HG03097 (cell line): ENCODE data around the gene PRDX3.

Experiments
- ATAC-seq: cut with Tn5 transposase; IDR thresholded peaks from one replicate; pipeline ENCODE4 v1.9.1; 2021; ENCODE audit not compliant: unreplicated experiment, low FRiP score

Gene PRDX3

DNA sequence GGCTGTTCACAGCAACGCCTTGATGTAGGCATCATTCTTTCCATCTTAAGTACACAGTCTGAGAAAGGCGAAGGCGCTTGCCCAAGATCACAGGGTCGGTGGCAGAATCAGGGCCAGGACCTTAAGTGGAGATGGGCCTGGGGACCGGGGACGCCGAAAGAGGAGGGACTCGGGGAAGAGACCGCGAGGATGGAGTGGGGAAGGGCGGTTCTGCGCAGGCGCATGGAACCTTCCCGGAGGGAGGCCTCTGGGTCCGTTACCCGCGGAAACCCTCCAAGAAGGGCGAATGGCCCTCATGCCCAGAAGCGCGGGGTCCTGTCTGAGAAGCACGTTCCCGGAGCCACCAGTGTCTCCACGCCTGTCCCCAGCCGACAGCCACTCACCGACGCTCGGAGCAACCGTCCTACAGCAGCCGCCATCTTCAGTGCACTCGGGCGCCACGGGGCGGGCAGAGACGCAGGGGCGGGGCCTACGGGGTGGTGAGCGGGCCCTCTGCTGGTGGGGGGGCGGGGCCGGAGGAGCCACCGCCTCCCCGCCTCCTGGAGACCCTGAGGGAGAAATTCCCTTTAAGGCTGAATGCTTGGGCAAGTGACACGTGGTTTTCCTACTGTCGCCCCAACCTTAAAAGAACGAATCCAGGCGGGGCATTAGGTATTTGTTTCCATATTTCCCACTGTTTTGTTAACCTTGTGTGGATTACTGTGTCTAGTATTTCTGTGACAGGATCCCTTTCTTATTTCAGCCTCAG is at the start of gene PRDX3:
TSS of gene PRDX3 (minus strand) at position 441 of the 748 bp plus-strand sequence. CDS start at position 419, 22 bp downstream.
- peak; percentile 87 for ATAC-seq

DNA sequence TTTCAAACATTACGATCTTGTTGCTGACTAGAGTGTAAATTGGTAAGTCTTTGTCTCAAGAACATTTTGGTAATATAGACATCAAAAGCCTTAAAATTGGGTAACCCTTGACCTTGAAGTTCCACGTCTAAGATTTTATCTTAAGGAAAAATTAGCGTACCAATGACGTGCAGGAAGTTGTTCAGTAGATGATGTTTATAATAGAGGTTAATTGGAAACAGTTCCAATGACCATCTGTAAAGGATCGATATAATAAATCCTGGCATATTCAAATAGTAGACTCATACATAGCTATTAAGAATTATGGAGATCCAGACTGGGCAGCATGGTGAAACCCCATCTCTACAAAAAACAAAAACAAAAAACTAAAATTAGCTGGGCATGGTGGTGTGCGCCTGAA is 49.2 kb upstream of the PRDX3 start:
- ATAC-seq = no peak

DNA sequence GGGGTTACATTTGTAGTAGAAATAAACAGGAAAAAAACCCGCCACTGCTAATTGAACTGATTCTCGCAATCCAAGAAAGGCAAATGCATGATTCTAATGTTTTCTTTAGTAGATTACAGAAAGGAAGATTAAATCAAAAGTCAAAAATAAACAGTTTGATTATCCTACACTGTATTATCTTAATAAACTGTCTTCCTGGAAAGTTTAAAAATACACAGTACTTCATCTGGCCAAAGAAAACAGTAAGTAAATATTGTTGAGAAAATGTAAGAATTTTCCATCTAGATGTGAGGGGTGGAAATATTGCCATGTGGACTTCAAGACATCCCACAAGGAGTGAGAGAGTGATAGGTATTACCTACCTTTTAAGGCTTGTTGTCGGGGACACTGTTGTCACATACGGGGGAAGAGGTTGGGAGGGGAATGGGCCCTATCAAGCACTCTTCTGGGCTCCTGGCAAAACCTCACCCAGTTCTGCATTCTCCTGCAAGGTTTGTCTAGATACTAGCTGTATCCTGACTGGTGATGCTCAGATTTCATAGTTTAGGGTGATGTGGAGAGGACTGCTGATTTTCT is 46.6 kb upstream of the PRDX3 start:
- no peak for ATAC-seq

DNA sequence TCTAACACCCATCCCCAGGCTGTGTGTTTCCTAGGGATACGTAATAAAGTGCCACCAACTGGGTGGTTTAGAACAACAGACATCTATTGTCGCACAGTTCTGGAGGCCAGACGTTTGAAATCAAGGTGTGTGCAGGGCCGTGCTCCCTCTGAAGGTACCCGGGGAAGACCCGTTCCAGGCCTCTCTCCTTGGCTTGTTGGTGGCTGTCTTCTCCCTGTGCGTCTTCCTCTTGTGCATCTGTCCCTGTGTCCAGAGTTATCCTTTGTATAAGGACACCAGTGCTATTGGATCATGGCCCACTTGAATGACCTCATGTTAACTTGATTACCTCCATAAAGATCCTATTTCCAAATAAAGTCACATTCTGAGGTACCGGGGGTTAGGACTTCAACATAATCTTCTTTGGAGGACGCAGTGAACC is 44.4 kb upstream of the PRDX3 start:
- no peak for ATAC-seq

DNA sequence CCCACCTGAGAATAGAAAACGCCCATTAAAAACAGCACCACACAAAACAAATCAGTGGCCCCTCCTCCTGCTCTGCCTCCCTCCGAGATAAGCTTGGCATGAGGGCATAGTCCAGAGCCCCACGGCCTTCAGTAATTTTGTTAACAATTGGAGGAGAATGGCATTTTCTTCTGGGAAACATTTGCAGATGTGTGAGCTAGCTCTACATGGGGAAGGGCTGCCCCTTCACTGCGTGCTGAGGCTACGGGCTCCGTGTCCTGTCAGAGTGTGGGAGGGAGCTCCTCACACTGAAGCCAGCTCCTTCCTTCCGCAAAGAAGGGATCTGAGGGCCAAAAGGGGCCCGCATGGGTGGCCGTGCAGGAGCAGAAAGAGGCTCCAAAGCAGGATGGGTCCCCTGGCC is 43.9 kb upstream of the PRDX3 start:
- ATAC-seq = no peak

DNA sequence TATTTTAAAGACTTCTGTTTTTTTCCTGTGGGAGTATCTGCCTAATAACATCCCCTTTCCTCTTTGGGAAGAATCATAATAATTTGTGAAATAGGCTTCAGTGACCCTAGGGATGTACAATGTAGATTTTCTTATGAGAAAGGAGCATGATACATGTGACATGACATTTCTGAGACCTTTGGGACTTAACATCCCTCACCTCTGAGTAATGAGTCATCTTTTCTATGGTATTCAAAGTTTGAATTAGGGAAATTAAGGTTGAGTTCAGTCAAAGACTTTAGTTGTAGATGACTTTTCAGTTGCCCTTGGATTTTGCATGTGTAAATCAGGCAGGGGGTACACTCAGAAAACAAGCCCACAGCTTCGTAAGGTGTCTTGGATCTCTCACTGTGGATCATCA is 43.1 kb upstream of the PRDX3 start:
- no peak for ATAC-seq

DNA sequence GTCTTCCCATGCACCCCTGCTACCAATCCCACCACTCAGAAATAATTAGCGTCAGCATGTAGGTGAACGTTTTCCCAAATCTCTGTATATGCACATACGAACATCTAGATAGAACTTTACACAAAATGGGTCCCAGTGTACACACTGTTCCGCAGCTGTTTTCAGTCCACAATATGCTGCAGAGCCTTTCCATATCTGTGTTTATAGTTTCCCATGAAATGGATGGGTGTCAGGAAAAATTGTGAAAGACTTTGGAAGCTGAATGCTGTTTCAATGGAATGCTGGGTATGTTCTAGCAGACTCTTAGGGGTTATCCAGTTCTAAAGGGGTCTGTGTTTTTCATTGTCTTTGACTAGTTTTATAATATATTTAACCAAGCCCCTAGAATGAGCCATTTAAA is 42.6 kb upstream of the PRDX3 start:
- no peak for ATAC-seq

DNA sequence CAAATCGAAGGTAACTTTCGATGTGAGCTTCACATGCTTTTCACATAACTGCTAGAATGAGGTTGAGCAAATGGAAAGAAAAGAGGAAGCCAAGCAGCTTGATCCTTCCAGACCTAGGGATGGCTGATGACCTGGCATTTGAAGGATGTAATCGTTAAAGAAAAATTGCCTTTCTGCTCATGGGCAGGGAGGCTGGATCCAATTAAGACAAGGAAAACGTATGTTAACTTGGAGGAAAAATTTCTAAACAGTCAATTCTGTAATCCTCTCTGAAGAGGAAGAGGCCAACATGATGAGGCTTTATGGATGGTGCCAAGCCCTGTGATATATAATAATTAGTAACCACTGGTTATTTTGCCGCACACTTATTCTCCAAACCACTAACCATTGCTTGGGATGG is 41.3 kb upstream of the PRDX3 start:
- no peak for ATAC-seq

DNA sequence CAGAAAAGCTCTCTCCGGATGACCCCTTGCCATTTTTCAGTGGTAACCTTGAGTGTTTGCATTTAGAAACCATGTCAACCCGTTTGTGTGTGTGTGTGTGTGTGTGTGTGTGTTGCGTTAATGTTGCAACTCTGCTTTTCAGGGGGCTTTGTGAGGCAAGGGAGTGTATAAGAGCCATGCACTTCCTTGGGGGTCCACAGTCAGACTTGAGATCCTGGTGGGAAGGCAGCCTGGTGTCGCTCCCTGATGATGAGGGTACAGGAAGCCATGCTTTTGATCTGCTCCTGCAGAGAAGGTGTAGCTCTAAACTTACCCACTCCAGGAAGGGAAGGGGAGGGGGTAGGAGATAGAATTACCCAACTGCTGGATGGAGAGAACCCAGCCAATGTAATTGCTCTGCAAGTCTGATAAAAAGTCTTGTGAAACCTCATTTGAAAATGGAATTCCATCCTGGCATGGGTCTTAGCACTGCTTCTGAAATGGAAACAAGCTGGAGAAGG is 39.4 kb upstream of the PRDX3 start:
- ATAC-seq = no peak

DNA sequence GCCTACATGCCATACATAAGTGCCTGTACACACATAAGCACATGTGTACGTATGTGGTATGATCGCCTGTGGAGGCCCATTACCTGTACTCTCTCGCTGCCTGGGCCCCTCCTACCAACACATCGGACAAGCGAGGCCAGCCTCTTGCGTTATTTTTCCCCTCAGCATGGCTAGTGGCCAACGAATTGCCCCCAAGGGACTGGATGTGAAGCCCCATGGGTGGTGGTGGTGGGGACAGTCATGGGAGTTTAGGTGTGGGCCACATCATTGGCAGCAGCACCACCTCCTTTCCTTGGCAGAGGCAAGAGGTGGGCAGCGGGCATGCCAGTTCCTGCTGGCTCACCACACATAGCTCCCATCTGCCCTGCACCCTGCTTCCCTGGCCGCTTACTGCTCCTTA is 38.8 kb upstream of the PRDX3 start:
- ATAC-seq = no peak

DNA sequence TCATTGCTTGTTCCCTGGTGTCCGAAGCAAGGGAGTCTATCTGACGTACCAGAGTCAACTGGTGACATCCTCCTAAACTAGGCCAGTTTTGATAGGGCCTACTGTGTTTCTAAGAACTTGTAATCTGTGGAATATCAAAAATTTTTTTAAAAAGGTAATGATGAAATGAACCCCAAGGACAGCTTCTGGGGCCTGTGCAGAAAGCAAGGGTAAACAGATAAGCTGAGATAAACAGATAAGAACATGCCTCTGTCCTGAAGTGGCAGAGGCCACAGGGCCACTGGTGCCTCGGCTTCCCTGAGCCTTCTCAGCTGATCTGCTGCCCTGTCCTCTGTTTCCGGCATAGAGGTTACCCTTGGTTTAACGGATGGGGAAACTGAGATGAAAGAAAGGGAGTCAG is 37.5 kb upstream of the PRDX3 start:
- ATAC-seq = no peak

DNA sequence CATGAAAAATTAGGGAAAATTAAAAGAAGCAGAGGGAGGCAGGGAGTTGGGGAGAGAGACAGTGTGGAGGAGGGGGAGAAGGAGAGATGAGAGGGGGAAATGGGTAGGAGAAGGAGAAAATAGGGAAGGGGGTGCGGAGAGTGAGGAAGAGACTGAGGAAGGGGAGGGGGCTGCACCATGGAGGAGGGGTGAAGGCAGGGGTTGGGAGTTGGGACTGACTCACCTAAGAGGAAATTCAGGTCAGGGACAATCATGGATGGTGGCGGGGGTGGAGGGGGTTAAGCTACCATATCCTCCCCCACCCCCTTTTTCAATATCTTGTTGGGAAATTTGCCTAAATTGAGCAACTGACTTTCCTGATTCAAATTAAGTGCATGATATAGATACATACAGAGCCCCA is 36.8 kb upstream of the PRDX3 start:
- ATAC-seq = no peak

DNA sequence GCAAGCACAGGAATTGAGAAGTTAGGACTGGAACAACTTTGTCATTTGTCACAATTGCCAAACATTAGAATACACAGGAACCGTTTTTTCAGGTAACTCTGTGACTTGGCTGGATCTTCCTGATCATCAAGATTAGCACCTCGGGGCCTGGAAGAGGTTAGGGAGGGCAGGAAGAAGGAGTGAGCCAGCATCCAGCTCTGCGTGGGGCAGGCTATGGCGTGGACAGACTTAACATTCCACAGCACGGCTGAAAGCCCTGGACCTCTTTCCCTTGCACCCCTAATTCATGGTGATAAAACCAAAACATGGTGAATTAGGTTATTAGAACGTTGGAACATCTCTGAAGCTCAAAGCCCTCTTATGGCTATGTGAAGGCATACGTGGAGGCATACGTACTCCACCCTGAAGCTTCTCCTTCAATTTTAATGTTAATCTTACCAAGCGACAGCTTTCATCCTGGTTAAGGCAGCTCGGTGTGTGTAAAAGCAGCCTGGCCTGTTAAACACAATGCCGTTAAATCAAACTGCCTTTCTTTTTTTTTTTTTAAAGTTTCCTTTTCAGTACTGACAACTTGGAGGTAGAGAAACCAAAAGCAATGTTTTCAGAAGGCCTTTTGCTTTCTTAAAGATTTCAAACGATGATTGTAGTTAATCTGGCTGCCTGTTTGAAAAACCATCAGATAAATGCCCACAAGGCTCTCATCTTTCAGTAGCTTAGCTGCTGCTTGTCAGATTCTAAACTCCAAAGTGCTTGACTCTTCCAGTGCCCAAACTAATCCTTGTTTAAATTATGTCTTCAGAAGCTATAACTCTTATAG is 33.2 kb upstream of the PRDX3 start:
- ATAC-seq = no peak

DNA sequence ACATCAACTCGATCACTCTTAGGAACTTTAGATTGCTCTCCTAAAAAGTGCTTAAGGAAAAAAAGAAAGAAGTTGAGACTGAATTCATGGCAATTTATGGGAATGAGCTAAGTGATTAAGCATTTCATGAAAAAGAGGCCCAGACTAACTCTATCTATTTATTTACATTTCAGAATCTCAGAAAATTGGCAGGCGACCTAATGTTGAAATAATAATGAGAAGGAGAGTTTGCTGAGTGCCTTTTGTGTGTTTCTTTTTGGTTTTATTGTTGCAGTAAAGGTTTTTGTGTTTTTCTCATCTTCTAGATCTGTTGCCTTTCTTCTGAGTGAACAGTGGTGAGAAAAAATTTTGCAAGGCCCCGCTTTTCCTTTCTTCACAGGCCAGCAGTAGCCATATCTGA is 32.6 kb upstream of the PRDX3 start:
- no peak for ATAC-seq

DNA sequence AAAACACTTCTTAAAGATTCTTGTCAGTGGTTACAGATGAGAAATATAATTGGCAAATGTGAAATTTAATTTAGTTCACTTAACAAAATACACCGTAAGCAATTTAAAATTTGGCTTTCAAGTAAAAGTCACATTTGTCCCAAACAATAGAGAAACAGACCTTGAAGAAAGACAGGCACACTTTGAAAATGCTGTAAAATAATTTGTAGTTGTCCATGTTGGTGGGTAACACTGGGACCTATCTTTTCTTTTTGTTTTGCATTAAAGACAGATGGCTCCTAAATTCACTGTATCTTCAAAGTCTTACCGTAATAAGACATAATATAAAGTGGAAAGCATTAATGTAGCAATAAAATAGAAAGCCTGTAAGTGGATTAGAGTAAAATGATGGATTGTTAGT is 32.0 kb upstream of the PRDX3 start:
- ATAC-seq = no peak

DNA sequence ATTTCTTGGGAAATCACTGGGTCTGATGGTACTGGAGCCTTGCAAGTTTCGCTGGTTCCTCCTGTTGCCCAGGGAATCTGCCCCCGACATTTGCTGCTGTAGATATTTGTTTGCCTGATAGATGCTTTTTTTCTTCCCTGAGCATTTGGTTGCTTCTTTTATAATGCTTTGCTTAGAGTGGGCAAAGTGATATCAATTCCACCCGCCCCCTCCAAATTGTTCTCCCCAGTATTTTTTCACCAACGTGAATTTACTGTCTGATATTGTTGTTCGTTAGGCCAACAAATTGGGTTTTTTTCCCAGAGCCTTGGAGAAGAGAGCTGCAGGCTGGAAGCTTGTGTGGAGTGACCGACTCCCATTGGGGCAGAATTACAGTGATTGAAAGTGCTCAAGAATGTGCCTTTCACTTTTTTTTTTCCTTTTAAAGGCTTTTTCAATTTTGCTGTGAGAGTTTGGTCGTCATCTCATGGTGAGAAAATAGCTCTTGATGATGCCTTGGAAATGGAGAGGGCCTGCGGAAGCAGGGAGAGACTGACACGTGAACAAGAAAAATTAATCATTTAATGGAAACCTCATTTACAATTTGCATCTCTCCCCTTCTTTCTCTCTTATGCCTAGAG is 31.2 kb upstream of the PRDX3 start:
- ATAC-seq = no peak

DNA sequence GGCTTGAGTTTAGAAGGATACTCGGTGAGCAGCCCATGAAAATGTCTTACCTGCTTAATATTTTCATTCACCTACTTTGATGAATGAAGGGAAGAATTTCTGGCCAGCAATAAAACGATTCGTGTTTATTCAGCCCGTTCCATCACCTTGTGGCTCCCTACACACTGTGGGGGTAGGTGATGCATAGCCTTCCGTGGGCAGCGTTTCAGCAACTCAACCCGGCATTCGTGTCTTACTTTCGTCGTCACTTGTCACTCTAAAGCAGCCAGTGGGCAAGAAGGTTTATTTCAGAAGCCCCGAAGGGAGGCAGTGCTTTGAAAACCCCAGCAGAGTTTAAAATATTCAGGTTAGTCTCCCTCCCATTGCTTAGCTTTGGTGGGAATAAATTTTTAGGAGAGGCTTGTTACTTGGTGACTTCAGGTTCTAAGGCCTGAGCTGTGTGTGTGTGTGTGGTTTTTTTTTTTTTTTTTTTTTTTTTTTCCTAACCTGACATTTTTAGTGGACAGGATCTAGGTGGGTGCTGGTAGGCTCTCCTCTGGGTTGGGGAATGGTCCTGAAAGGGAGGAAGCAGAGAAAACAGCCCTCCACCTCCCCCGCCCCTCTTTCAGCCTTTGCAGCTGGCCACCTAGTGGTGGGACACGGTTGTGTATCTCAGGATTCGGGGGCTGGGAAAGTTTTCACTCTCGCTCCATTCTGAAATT is 30.6 kb upstream of the PRDX3 start:
- ATAC-seq = no peak

DNA sequence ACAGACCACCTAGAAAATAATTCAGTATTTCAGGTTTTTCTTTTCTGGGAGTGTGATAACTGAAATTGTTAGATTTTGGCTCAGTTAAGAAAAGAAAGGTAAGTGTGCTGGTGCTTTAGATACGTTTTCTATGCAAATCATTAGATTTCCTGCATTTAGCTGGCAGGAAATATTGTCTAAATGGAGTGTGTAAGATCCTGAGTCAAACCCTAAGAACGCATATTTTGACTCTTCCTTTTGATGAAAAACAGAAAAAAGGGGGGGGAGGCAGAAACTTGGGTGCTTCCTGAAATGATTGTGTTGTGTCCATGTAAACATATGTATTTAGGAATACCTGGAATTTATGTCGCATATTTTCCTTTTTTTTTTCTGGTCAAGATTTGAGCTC is 29.9 kb upstream of the PRDX3 start:
- ATAC-seq = no peak

DNA sequence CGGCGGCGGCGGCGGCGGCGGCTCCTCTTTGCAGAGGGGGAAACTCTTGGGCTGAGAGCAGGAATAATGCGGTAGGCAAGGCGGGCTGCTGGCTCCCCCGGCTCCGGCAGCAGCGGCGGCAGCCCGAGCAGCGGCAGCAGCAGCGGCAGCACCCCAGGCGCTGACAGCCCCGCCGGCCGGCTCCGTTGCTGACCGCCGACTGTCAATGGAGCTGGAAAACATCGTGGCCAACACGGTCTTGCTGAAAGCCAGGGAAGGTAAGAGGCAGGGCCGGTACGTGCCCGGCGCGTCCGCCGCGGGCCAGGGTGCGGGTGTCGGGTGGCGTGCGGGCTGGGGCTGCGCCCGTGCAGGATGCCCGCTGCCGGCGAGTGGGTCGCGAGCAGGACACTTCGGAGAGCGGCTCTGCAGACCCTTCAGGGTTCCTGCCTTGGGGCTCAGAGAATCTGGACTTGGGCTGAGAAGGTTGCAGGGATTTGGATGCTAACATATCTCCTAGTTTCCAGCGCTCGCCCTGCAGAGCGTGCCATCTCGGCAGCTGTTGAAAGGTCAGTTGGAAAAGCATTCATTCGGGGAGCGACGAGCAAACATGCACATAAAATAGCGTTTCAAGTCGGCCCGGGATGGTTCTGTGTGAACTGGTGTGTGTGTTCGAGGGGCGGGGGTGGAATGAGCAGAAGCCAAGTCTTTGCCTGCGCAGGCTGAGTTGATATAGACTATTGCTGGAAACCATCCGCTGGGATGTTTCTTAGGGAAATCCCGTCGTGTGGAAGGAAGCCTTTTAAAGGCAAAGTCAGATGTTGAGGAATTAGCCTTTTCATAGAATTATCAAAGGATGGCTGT is 29.3 kb upstream of the PRDX3 start:
- no peak for ATAC-seq

DNA sequence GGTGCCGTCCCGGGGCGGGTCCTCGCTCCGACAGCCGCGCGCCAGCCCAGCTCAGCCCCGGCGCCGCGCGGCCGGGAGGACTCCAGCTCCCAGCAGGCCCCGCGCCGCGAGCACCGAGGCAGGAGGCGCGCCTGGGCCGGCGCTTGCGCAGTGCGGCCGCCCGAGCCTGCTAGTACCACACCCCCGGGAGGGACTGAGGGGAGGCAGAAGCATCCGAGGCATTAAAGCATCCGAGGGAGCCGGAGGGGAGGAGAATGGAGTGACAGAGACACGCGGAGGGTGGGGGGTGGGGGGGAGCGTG is 28.7 kb upstream of the PRDX3 start, which contains the start of gene GRK5:
TSS of gene GRK5 (plus strand) at position 206 of the 301 bp plus-strand sequence. CDS start 347 bp downstream, outside the sequence.
- peak; percentile 75 for ATAC-seq
